Measurements from ENCODE around the gene SYP.
A peak's percentile ranks its signal among the peaks of the same experiment; 100 is the strongest.

The SYP gene

GRCh38 chrX:49199906-49200771 lies at the start of gene SYP:
TSS of gene SYP (minus strand) at chrX:49200193. CDS start at chrX:49200186, 7 bp downstream.
- TF ChIP-seq CTCF (IDR thresholded peaks at IDR 0.05; ENCODE audit: low read depth, low read length, missing control alignments) = no peak

GRCh38 chrX:49249616-49250015 lies 49.6 kb upstream of the SYP start:
- no peak for DNase-seq (ENCODE audit: low read depth)
- no peak for TF ChIP-seq CTCF (IDR thresholded peaks at IDR 0.05; ENCODE audit: low read depth, low read length, missing control alignments)
- no peak overlapping the region for H3K4me3 ChIP-seq (ENCODE audit: low read depth, low read length)

More at GRCh38 chrX:49199906-49200771, at the start of gene SYP:
- H3K4me3 ChIP-seq (ENCODE audit: low read depth, low read length) = peak within 1 kb of the TSS; percentile 44
- no peak for DNase-seq (ENCODE audit: low read depth)

- no peak for TF ChIP-seq CTCF (IDR thresholded peaks at IDR 0.05; ENCODE audit: low read depth, low read length, missing control alignments)
- no peak overlapping the region for H3K4me3 ChIP-seq (ENCODE audit: low read depth, low read length)
- no peak for DNase-seq (ENCODE audit: low read depth)
These were observed 49.1 kb upstream of the SYP start for GRCh38 chrX:49249071-49249470.

- H3K4me3 ChIP-seq (ENCODE audit: low read depth, low read length) = no peak overlapping the region
- DNase-seq (ENCODE audit: low read depth) = no peak
- no peak for TF ChIP-seq CTCF (IDR thresholded peaks at IDR 0.05; ENCODE audit: low read depth, low read length, missing control alignments)
These were observed 48.2 kb upstream of the SYP start for GRCh38 chrX:49247916-49248811.

- DNase-seq (ENCODE audit: low read depth) = no peak
- no peak overlapping the region for H3K4me3 ChIP-seq (ENCODE audit: low read depth, low read length)
- TF ChIP-seq CTCF (IDR thresholded peaks at IDR 0.05; ENCODE audit: low read depth, low read length, missing control alignments) = no peak
These were observed 47.4 kb upstream of the SYP start for GRCh38 chrX:49247346-49247745.

GRCh38 chrX:49246541-49246940 lies 46.5 kb upstream of the SYP start:
- H3K4me3 ChIP-seq (ENCODE audit: low read depth, low read length) = no peak overlapping the region
- no peak for TF ChIP-seq CTCF (IDR thresholded peaks at IDR 0.05; ENCODE audit: low read depth, low read length, missing control alignments)
- no peak for DNase-seq (ENCODE audit: low read depth)

Measured in GM12864 (cell line).